Spleen (tissue), 11 donors: ENCODE measurements around the gene GAGE13. TPM values are rescaled to one million over a fixed set of nuclear protein-coding genes. Genes with fewer than 3 reads are reported as not detected.

Source experiments
- DNase-seq: peaks from one replicate; pipeline ENCODE4 v3.0.0-alpha.2; 2020
- H3K27ac ChIP-seq, 8 donors: fragments of 200-600 bp; sonication (generic) in 7 of 8; 1 replicate in 4 of 8; 2 replicates in 4 of 8; pipeline versions ENCODE4 v1.5.0 to v1.8.0; 2016 to 2021; ENCODE audit warnings: inconsistent platforms in 4 of 8, mild to moderate bottlenecking in 4 of 8, moderate library complexity in 1 of 8
- H3K27me3 ChIP-seq, 7 donors: fragments of 200-600 bp; sonication (generic) in 6 of 7; replicated peaks in 1 of 7; 1 replicate in 4 of 7; 2 replicates in 3 of 7; pipeline versions ENCODE4 v1.5.0 to v1.8.0; 2016 to 2021; ENCODE audit warnings: inconsistent platforms in 3 of 7, mild to moderate bottlenecking in 1 of 7
- H3K36me3 ChIP-seq, 6 donors: fragments of 200-600 bp; sonication (generic) in 5 of 6; 1 replicate in 4 of 6; 2 replicates in 2 of 6; pipeline versions ENCODE4 v1.5.0 to v1.8.0; 2016 to 2021; ENCODE audit warnings: inconsistent platforms in 2 of 6
- H3K4me1 ChIP-seq, 6 donors: fragments of 200-600 bp; sonication (generic) in 5 of 6; 1 replicate in 3 of 6; 2 replicates in 3 of 6; pipeline versions ENCODE4 v1.5.0 to v1.8.0; 2016 to 2021; ENCODE audit warnings: inconsistent platforms in 3 of 6
- H3K4me3 ChIP-seq, 8 donors: fragments of 200-600 bp; sonication (generic) in 7 of 8; 1 replicate in 4 of 8; 2 replicates in 4 of 8; pipeline versions ENCODE4 v1.5.0 to v1.8.0; 2016 to 2021; ENCODE audit warnings: inconsistent platforms in 4 of 8, mild to moderate bottlenecking in 4 of 8, moderate library complexity in 2 of 8
- H3K9me3 ChIP-seq, 8 donors: fragments of 200-600 bp; sonication (generic) in 7 of 8; 1 replicate in 4 of 8; 2 replicates in 4 of 8; pipeline versions ENCODE4 v1.5.0 to v1.8.0; 2016 to 2021; ENCODE audit warnings: inconsistent platforms in 4 of 8
- POLR2A ChIP-seq, 3 donors: fragments of 450-650 bp; IDR thresholded peaks; one replicate each; pipeline ENCODE4 v1.5.1; 2017; ENCODE audit warnings: antibody characterized with exemption in 3 of 3, mild to moderate bottlenecking in 1 of 3
- POLR2AphosphoS5 ChIP-seq, 3 donors: sonication (generic); formaldehyde crosslinking; IDR thresholded peaks; one replicate each; pipeline ENCODE4 v1.5.1; 2017; ENCODE audit warnings: antibody characterized with exemption in 3 of 3
- WGBS, 5 donors: extraction: QIAGEN DNeasy Blood & Tissue Kit in 3 of 5; methylation state at CpG; one replicate each; pipeline versions ENCODE4 v1.1.5 to v1.1.7; 2013 to 2018; 5-methylcytosine and 5-hydroxymethylcytosine counted together
- intact Hi-C: fragments of 100-400 bp; cut with DNase I; formaldehyde crosslinking; loops from one replicate; pipeline ENCODE4 v1.15.0; 2023; ENCODE audit warnings: low total_unique reads
- polyA plus RNA-seq, 3 donors: library from polyadenylated mRNA; stranded (reverse); fragments of 200-250 nt; gene quantifications; one replicate each; pipeline ENCODE4 v1.2.1, GENCODE V29; 2013
- total RNA-seq, 7 donors: library from RNA; depleted of rRNA in 3 of 7; stranded (reverse); fragments of >200 nt in 3 of 7; fragmentation: NEBNext Ultra II Directional in 4 of 7; extraction: Animal tissue kit (Norgen Biotek cat#: 25700) in 4 of 7; gene quantifications; one replicate each; pipeline versions ENCODE4 v1.1.0 to v1.2.1, GENCODE V29; 2016 to 2021
- TF ChIP-seq, protein P1 (sequence below), 11 experiments: fragments of 200-600 bp in 7 of 11; fragments of 450-650 bp in 4 of 11; sonication (generic) in 4 of 11; IDR thresholded peaks in 8 of 11; conservative IDR thresholded peaks in 3 of 11; 1 replicate in 7 of 11; 2 replicates in 4 of 11; pipeline versions ENCODE4 v1.4.0 to v1.8.0; 2016 to 2021; ENCODE audit warnings: antibody characterized with exemption in 11 of 11, inconsistent platforms in 4 of 11, mild to moderate bottlenecking in 1 of 11
- donor health status: healthy with polysubstance abuse.
- donor health status: DM: no; HTN: no; CAD: no; lungs with moderate emphysema.
- donor health status: DM: no; HTN: no; CAD: no.
- donor health status: Bipolar disorder and iron deficiency.
- donor health status: healthy.
- donor health status: DM: no; HTN: no; CAD: no.
- donor health status: DM: yes; HTN: yes; CAD: no.

The GAGE13 gene
- total and polyA plus RNA-seq, 10 donors: not detected

DNA sequence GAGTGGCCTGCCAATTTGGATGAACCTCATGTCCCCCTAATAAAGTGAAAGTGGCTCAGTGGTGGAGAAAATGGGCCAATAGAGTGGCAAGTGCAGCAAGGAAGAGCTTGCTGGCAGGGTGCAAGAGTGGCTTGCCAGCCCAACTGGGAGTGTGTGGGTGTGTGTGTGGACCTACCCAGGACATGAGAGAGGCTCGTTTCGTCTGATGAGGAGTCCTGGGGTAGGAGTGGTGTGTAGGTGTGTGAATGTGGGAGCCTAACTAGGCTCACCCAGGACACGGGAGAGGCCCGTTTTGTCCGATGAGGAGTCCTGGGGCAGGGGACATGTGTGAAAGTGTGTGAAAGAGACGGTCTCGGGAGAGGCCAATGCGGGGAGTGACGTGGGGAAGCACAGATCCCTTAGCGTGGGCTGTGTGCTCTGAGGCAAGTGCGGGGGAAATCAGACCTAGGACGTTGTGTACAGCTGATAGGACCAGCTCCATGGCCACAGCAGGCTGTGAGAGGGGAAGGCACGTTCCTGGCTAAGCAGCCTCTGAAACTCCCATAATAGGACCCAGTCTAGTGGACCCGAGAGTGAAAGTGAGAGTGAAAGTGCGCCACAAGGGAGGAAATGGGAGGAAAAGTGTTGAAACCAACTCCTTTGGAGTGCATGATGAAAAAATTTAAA is 22.6 kb upstream of the GAGE13 start:
- DNase-seq: peak; percentile 78
- TF ChIP-seq, protein P1, sequence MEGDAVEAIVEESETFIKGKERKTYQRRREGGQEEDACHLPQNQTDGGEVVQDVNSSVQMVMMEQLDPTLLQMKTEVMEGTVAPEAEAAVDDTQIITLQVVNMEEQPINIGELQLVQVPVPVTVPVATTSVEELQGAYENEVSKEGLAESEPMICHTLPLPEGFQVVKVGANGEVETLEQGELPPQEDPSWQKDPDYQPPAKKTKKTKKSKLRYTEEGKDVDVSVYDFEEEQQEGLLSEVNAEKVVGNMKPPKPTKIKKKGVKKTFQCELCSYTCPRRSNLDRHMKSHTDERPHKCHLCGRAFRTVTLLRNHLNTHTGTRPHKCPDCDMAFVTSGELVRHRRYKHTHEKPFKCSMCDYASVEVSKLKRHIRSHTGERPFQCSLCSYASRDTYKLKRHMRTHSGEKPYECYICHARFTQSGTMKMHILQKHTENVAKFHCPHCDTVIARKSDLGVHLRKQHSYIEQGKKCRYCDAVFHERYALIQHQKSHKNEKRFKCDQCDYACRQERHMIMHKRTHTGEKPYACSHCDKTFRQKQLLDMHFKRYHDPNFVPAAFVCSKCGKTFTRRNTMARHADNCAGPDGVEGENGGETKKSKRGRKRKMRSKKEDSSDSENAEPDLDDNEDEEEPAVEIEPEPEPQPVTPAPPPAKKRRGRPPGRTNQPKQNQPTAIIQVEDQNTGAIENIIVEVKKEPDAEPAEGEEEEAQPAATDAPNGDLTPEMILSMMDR (IDR thresholded peaks at IDR 0.05 in 8 of 11, conservative IDR thresholded peaks at IDR 0.05 in 3 of 11): no peak
- peak in 1 of 3 donors; percentile 48 for TF ChIP-seq POLR2AphosphoS5 (IDR thresholded peaks at IDR 0.05)
- TF ChIP-seq POLR2A (IDR thresholded peaks at IDR 0.05): no peak
- Histone ChIP-seq H3K4me3 (peak overlapping the region in 7 of 8 donors; percentile 8 to 64 (median 30)), H3K9me3 (no peaks in the 10 kb centered on the region), H3K27ac (peak overlapping the region; percentile 69 to 83 (median 77)), H3K27me3 (no peaks in the 10 kb centered on the region), H3K36me3 (no peaks in the 10 kb centered on the region), H3K4me1 (peaks cover 0 to 20% (median 7%) of the 10 kb centered on the region in 6 donors)
- 36 to 60% (median 54%) methylated on average over 12 to 15 of the region's 15 CpGs for WGBS, 5 donors
- intact Hi-C loops: no loop called here

DNA sequence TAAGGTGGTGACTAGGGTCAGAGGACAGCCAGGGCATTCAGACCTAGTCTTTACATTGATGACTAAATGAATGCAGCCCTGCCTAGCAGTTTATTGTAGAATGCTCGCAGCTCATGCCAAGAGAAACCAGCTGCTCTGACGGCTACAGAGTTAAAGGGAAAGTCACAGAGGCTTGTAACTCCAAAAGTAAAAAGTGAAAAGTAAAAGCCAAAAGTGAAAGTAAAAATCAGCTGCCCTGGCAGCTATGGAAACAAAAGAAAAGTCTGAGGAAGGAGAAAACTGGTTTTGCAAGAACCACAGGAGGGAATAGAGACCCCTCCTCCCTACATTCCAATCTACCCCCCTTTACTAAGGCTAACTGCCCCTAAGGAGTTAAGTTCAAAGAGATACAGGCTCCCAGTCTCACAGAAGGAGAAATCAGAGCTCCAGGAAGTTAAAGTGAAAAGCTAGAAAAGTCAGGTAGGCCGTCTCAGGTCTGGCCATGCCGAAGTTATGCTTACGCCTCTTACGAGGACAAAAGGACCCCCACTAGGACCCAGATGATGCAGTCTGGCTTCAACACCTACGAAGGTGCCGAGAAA is 21.9 kb upstream of the GAGE13 start:
- Histone ChIP-seq H3K9me3 (no peaks in the 10 kb centered on the region), H3K27ac (peak overlapping the region; percentile 69 to 83 (median 77)), H3K4me1 (peaks cover 0 to 20% (median 7%) of the 10 kb centered on the region in 6 donors), H3K4me3 (peak overlapping the region; percentile 8 to 64 (median 29)), H3K27me3 (no peaks in the 10 kb centered on the region), H3K36me3 (no peaks in the 10 kb centered on the region)
- 11 to 45% (median 24%) methylated on average over 8 of the region's 8 CpGs for WGBS, 5 donors
- intact Hi-C loops: no loop called here
- no peak for DNase-seq
- TF ChIP-seq POLR2A (IDR thresholded peaks at IDR 0.05) (no peak), POLR2AphosphoS5 (IDR thresholded peaks at IDR 0.05) (no peak)
- TF ChIP-seq, protein P1 (IDR thresholded peaks at IDR 0.05 in 8 of 11, conservative IDR thresholded peaks at IDR 0.05 in 3 of 11): no peak

DNA sequence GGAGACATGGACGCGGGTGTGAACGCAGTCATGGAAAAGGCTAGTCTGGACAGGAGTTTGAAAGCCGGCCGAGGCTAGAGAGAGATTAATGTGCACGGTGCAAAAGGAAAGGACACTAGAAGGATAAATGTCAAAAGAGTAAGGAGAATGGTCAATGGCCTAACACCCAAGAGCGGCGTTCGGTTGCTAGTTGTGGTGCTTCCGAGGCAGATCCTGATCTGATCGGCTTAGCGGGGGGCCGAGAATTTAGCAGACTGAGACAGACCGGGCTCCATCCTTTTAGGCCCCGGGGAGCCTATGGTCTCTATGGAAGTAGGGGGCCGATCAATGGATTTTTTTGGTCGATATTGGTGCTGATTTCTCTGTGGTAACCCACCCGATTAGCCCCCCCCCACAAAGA is 21.0 kb upstream of the GAGE13 start:
- peak overlapping the region in 1 of 8 donors; percentile 64 for H3K4me3 ChIP-seq
- peak overlapping the region in 4 of 8 donors; percentile 75 to 83 (median 80) for H3K27ac ChIP-seq
- intact Hi-C loops: no loop called here
- H3K4me1 ChIP-seq: peaks cover 0 to 20% (median 7%) of the 10 kb centered on the region in 6 donors
- no peak for DNase-seq
- WGBS, 5 donors: 82 to 92% (median 89%) methylated on average over 16 to 18 of the region's 18 CpGs
- TF ChIP-seq POLR2AphosphoS5 (IDR thresholded peaks at IDR 0.05): no peak
- TF ChIP-seq, protein P1 (IDR thresholded peaks at IDR 0.05 in 8 of 11, conservative IDR thresholded peaks at IDR 0.05 in 3 of 11): no peak
- H3K27me3 ChIP-seq: no peaks in the 10 kb centered on the region
- no peaks in the 10 kb centered on the region for H3K9me3 ChIP-seq
- no peaks in the 10 kb centered on the region for H3K36me3 ChIP-seq

DNA sequence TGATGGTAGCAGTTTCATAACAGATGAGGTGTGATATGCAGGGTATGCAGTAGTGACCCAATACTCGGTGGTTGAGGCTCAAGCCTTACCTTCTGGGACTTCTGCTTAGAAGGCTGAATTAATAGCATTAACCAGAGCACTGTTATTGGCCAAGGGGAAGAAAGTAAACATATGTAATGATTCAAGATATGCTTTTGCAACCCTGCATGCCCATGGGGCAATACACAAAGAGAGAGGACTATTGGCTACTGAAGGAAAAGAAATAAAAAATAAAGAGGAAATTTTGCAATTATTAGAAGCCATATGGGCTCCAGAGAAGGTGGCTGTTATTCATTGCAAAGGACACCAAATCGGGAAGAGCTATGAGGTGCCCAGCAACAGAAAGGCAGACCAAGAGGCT is 19.2 kb upstream of the GAGE13 start:
- Histone ChIP-seq H3K36me3 (no peaks in the 10 kb centered on the region), H3K27me3 (no peaks in the 10 kb centered on the region), H3K27ac (no peak overlapping the region), H3K4me1 (peaks cover 0 to 20% (median 7%) of the 10 kb centered on the region in 6 donors), H3K4me3 (no peak overlapping the region), H3K9me3 (no peaks in the 10 kb centered on the region)
- DNase-seq: no peak
- no peak for TF ChIP-seq POLR2A (IDR thresholded peaks at IDR 0.05)
- no peak for TF ChIP-seq POLR2AphosphoS5 (IDR thresholded peaks at IDR 0.05)
- TF ChIP-seq, protein P1 (IDR thresholded peaks at IDR 0.05 in 8 of 11, conservative IDR thresholded peaks at IDR 0.05 in 3 of 11): no peak
- 43 to 77% (median 61%) methylated on average over 2 of the region's 2 CpGs for WGBS, 5 donors
- intact Hi-C loops: no loop called here
